HG02943 (cell line): Measurements from ENCODE around the gene DALRD3.

Experiments used
- ATAC-seq: cut with Tn5 transposase; IDR thresholded peaks from one replicate; pipeline ENCODE4 v1.9.1; 2021; ENCODE audit warnings: mild to moderate bottlenecking, low read depth, moderate library complexity; ENCODE audit not compliant: unreplicated experiment

DALRD3 gene

GRCh38 chr3:48983096-48983495, 35.3 kb downstream of the DALRD3 start:
- no peak for ATAC-seq

GRCh38 chr3:48982686-48983085, 35.7 kb downstream of the DALRD3 start:
- no peak for ATAC-seq

GRCh38 chr3:48982016-48982415, 36.4 kb downstream of the DALRD3 start:
- no peak for ATAC-seq

- ATAC-seq = no peak
Measured at GRCh38 chr3:48980295-48980694, 38.1 kb downstream of the DALRD3 start.

GRCh38 chr3:48979451-48979850, 38.9 kb downstream of the DALRD3 start:
- no peak for ATAC-seq

GRCh38 chr3:48974076-48974864, 44.1 kb downstream of the DALRD3 start:
- ATAC-seq = no peak

- no peak for ATAC-seq
Measured at GRCh38 chr3:48970586-48970985, 47.8 kb downstream of the DALRD3 start.

- no peak for ATAC-seq
Measured at GRCh38 chr3:48966876-48967361, 51.5 kb downstream of the DALRD3 start.

- ATAC-seq = no peak
Measured at GRCh38 chr3:48966367-48966766, 52.0 kb downstream of the DALRD3 start.
